ENCODE measurements around the gene KCNIP1.

The KCNIP1 gene

GRCh38 chr5:170551076-170551475 is 47.3 kb downstream of the KCNIP1 start:
- no peak for DNase-seq (ENCODE audit: low read depth)
- no peak for TF ChIP-seq CTCF (conservative IDR thresholded peaks at IDR 0.05; ENCODE audit: low read length)
- H3K4me3 ChIP-seq (ENCODE audit: low read length): no peak overlapping the region

- DNase-seq (ENCODE audit: low read depth): no peak
- no peak for TF ChIP-seq CTCF (conservative IDR thresholded peaks at IDR 0.05; ENCODE audit: low read length)
- H3K4me3 ChIP-seq (ENCODE audit: low read length): no peak overlapping the region
Observed at GRCh38 chr5:170551622-170552021, 47.8 kb downstream of the KCNIP1 start.

GRCh38 chr5:170552621-170553115 is 48.8 kb downstream of the KCNIP1 start:
- TF ChIP-seq CTCF (conservative IDR thresholded peaks at IDR 0.05; ENCODE audit: low read length): no peak
- no peak overlapping the region for H3K4me3 ChIP-seq (ENCODE audit: low read length)
- DNase-seq (ENCODE audit: low read depth): peak; percentile 58

GRCh38 chr5:170553218-170553617 is 49.4 kb downstream of the KCNIP1 start:
- no peak for TF ChIP-seq CTCF (conservative IDR thresholded peaks at IDR 0.05; ENCODE audit: low read length)
- no peak for DNase-seq (ENCODE audit: low read depth)
- no peak overlapping the region for H3K4me3 ChIP-seq (ENCODE audit: low read length)

- no peak overlapping the region for H3K4me3 ChIP-seq (ENCODE audit: low read length)
- TF ChIP-seq CTCF (conservative IDR thresholded peaks at IDR 0.05; ENCODE audit: low read length): no peak
- no peak for DNase-seq (ENCODE audit: low read depth)
Observed at GRCh38 chr5:170554521-170555267, 50.9 kb downstream of the KCNIP1 start.

GRCh38 chr5:170557314-170557713 is 53.5 kb downstream of the KCNIP1 start:
- TF ChIP-seq CTCF (conservative IDR thresholded peaks at IDR 0.05; ENCODE audit: low read length): no peak
- H3K4me3 ChIP-seq (ENCODE audit: low read length): no peak overlapping the region
- DNase-seq (ENCODE audit: low read depth): no peak

- H3K4me3 ChIP-seq (ENCODE audit: low read length): no peak overlapping the region
- DNase-seq (ENCODE audit: low read depth): no peak
- TF ChIP-seq CTCF (conservative IDR thresholded peaks at IDR 0.05; ENCODE audit: low read length): no peak
Observed at GRCh38 chr5:170559296-170559695, 55.5 kb downstream of the KCNIP1 start.
